ENCODE measurements around the gene PRKN.
"Not testable (repeated sequence)": the region's sequence is repeated elsewhere in the genome, so short reads cannot be mapped to it uniquely, and the experiment has no call there.

PRKN gene

DNA sequence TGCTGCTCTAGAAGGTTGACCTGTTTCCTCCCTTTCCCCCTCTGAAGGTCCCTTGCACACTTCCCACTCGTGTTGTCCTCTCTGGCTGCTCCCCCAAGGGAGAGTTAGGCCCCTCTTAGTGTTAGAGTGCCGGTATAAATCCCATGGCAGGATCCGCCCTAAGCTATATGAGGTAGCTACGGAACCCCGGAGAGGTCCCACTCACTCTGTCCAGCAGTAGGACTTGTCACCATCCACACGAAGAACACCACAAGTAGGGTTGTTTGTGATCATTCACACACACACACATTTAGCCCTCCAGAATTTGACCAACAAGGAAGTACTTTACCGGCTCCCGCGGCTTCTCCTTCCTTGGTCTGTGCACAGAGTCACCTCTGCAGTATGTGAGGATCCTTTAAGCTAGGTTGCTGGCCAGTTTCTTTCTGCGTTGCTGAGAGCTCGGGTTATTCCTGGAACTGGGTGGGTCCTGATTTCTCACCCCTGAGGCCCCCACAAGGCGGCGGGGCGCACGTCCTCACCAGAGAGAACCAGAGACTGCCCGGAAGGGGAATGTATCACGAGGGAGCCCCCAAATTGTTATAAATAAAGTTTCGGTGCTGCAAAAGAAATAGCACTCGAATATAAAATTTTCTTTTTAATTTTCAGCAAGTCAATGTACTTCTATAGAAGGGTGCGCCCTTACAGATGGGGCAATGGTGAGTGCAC lies 1412.9 kb downstream of the PRKN start:
- not testable (repeated sequence) for DNase-seq

- no peak for DNase-seq
Measured at GRCh38 chr6:161313940-161314509, 1413.5 kb downstream of the PRKN start.

DNA sequence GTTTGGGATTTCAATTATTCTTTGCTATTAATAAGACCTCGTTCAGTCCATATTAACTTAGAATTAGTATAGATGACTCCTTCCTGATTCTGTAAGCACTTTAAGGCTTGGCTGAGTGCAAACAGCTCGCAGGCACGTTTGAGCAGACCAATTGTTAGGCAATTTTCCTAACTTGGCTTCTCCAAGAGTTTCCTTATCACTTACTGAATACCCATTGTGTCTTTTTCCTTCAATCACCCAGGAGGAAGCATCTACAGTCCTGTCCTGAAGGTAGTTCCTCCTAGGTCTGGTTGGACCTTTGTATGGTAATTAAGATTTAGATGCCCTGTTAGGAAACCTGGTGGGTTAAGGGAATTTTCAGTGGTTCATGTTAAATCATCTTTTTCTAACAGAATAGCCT lies 1414.1 kb downstream of the PRKN start:
- DNase-seq = not testable (repeated sequence)

- DNase-seq = not testable (repeated sequence)
Measured at GRCh38 chr6:161309774-161310173, 1417.8 kb downstream of the PRKN start.

DNA sequence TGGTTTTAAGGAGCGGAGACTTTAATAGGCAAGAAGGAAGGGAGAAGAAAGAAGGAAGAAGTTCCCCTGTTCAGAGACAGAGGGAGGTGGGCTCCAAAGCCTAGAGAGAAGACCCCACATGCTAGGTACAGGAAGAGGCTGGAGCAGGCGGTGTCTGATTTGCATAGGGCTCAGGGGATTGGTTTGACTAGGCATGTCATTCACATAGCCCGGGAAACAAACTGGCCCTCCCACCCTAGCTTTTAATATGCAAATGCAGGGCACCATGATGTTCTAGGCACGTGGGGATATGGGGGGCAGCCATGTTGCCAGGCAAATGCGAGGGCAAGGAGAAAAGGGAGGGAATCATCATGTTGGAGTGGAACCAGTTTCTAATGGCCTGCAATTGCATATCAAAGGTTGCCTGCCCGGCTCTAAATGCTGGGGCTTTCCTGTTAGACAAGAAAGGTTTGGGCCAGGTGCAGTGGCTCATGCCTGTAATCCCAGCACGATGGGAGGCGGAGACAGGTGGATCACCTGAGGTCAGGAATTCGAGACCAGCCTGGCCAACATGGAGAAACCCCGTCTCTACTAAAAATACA lies 1419.4 kb downstream of the PRKN start:
- no peak for DNase-seq

DNA sequence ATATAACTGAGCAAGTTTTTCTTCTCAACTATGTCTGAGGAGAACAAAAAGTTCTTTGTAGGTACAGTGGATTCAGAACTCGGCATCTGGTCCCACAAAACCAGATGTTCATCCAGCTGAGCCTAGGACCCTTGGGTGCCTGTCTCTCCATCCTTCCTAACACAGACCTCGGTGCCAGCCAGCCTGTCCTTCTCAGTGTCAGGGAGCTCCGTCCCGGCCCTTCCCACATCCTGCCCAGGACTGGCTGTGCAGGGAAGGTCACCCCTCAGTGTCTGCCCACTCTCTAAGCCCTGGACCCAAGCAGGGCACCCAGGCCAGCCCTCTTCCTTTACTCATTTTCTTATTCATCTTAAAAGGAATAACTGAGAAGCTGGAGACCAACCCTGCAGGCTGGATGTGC lies 1421.7 kb downstream of the PRKN start:
- no peak for DNase-seq

DNA sequence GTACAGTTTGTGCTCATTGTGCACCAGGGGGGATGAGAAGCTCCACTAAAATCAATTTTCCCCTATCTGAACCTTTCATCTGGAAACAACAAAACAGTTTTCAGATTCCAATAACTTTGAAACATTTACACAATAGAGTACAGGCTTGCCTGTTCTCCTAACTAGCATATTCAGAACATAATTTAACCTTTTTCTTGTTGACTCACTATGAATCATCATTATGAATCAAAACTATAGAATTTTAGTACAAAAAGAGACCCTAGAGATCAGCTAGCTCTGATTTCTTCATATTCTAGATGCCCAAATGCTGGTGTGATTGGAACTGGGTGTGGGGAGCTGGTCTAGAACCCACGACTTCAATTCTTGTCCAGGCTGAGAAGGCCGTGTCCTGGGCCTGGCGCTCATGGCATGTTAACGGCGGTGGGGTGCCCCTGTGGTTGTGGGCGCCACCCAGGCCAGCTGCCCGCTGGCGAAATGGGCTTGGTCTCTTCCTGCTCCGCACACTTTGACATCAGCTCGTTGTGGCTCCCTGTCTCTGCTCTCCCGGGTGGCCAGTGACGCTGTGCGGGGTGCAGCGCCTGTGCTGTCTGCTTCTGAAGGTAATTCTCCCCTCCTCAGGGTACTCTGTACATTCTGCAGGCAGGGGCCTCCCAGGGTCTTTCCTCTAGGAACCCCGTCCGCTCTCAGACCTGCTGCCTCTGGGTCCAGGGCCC lies 1423.8 kb downstream of the PRKN start:
- no peak for DNase-seq

GRCh38 chr6:161302949-161303348 lies 1424.6 kb downstream of the PRKN start:
- DNase-seq = no peak

- DNase-seq = no peak
Measured at GRCh38 chr6:161301338-161301737, 1426.2 kb downstream of the PRKN start.

GRCh38 chr6:161300823-161301222 lies 1426.7 kb downstream of the PRKN start:
- no peak for DNase-seq

- DNase-seq = no peak
Measured at GRCh38 chr6:161299726-161300125, 1427.8 kb downstream of the PRKN start.

All from 8988T (cell line).